NOMO-1 treated with DMSO at 0.1 percent for 48 hours (cell line): ENCODE data around the gene DNAH3.
A peak's percentile ranks its signal among the peaks of the same experiment; 100 is the strongest.
"Not testable (repeated sequence)": the region's sequence is repeated elsewhere in the genome, so short reads cannot be mapped to it uniquely, and the experiment has no call there.

ENCODE experiments used
- DNase-seq: peaks from one replicate; lab custom pipeline; 2025; ENCODE audit not compliant: unreplicated experiment; lab: John Stamatoyannopoulos, UW

Gene DNAH3

GRCh38 chr16:21075252-21075651 is 75.4 kb downstream of the DNAH3 start:
- DNase-seq = peak; percentile 76

GRCh38 chr16:21072976-21073375 is 77.7 kb downstream of the DNAH3 start:
- no peak for DNase-seq

- DNase-seq = no peak
These were observed 78.9 kb downstream of the DNAH3 start for GRCh38 chr16:21071741-21072140.

- DNase-seq = no peak
These were observed 80.1 kb downstream of the DNAH3 start for GRCh38 chr16:21070564-21070963.

GRCh38 chr16:21069986-21070385 is 80.7 kb downstream of the DNAH3 start:
- no peak for DNase-seq

GRCh38 chr16:21064203-21064602 is 86.4 kb downstream of the DNAH3 start:
- DNase-seq = no peak

GRCh38 chr16:21063314-21063713 is 87.3 kb downstream of the DNAH3 start:
- not testable (repeated sequence) for DNase-seq

- no peak for DNase-seq
These were observed 90.6 kb downstream of the DNAH3 start for GRCh38 chr16:21060027-21060510.

GRCh38 chr16:21057875-21058274 is 92.8 kb downstream of the DNAH3 start:
- DNase-seq = no peak

GRCh38 chr16:21056396-21056795 is 94.2 kb downstream of the DNAH3 start:
- no peak for DNase-seq

GRCh38 chr16:21055738-21056137 is 94.9 kb downstream of the DNAH3 start:
- DNase-seq = not testable (repeated sequence)

- no peak for DNase-seq
These were observed 97.1 kb downstream of the DNAH3 start for GRCh38 chr16:21053590-21053989.

GRCh38 chr16:21048091-21048912 is 102.3 kb downstream of the DNAH3 start:
- DNase-seq = not testable (repeated sequence)

- DNase-seq = no peak
These were observed 112.4 kb downstream of the DNAH3 start for GRCh38 chr16:21038197-21038596.

- DNase-seq = no peak
These were observed 112.9 kb downstream of the DNAH3 start for GRCh38 chr16:21037736-21038135.

- DNase-seq = no peak
These were observed 113.5 kb downstream of the DNAH3 start for GRCh38 chr16:21037168-21037567.

GRCh38 chr16:21036471-21036870 is 114.2 kb downstream of the DNAH3 start:
- no peak for DNase-seq

- no peak for DNase-seq
These were observed 116.9 kb downstream of the DNAH3 start for GRCh38 chr16:21033704-21034103.

- DNase-seq = no peak
These were observed 117.4 kb downstream of the DNAH3 start for GRCh38 chr16:21033264-21033663.

- no peak for DNase-seq
These were observed 121.9 kb downstream of the DNAH3 start for GRCh38 chr16:21028728-21029127.

GRCh38 chr16:21026846-21027245 is 123.8 kb downstream of the DNAH3 start:
- no peak for DNase-seq

GRCh38 chr16:21023509-21024202 is 127.0 kb downstream of the DNAH3 start:
- DNase-seq = no peak
